Astrocyte (in vitro differentiated cells and primary cell): ENCODE results near the gene VWCE. TPM values are rescaled to one million over a fixed set of nuclear protein-coding genes. Genes with fewer than 3 reads are reported as not detected.

Experiments
- DNase-seq: peaks from one replicate; pipeline ENCODE4 v3.0.0-alpha.2; 2010; ENCODE audit warnings: low read depth
- FAIRE-seq: peaks from 2 replicates; lab custom pipeline; 2011; peaks lifted over from hg19 to GRCh38; lab: Jason Lieb, UNC
- H2AFZ ChIP-seq: 2 replicates; pipeline ENCODE4 v1.6.0; 2012; ENCODE audit warnings: low read depth, low read length, inconsistent platforms
- H3K27ac ChIP-seq: 2 replicates; pipeline ENCODE4 v1.5.1; 2011; ENCODE audit warnings: low read depth, low read length, inconsistent platforms
- H3K27me3 ChIP-seq: 2 replicates; pipeline ENCODE4 v1.6.0; 2011; ENCODE audit warnings: low read length, inconsistent platforms; ENCODE audit not compliant: insufficient read depth
- H3K36me3 ChIP-seq: 2 replicates; pipeline ENCODE4 v1.5.1; 2011; ENCODE audit warnings: low read length, inconsistent platforms; ENCODE audit not compliant: insufficient read depth
- H3K4me1 ChIP-seq: 2 replicates; pipeline ENCODE4 v1.5.1; 2011; ENCODE audit warnings: low read length, inconsistent platforms; ENCODE audit not compliant: insufficient read depth
- H3K4me2 ChIP-seq: 2 replicates; pipeline ENCODE4 v1.6.0; 2012; ENCODE audit warnings: low read length, inconsistent platforms
- H3K4me3 ChIP-seq: 2 replicates; pipeline ENCODE4 v1.5.1; 2011; ENCODE audit warnings: low read depth, mild to moderate bottlenecking, low read length, inconsistent platforms; ENCODE audit not compliant: insufficient read depth
- H3K79me2 ChIP-seq: 2 replicates; pipeline ENCODE4 v1.6.0; 2012; ENCODE audit warnings: mild to moderate bottlenecking, low read length, inconsistent platforms; ENCODE audit not compliant: insufficient read depth
- H3K9ac ChIP-seq: 2 replicates; pipeline ENCODE4 v1.6.0; 2012; ENCODE audit warnings: mild to moderate bottlenecking, low read length, inconsistent platforms
- H3K9me3 ChIP-seq: 2 replicates; pipeline ENCODE4 v1.5.1; 2012; ENCODE audit warnings: low read depth, mild to moderate bottlenecking, low read length, inconsistent platforms; ENCODE audit not compliant: insufficient read depth
- H4K20me1 ChIP-seq: 2 replicates; pipeline ENCODE4 v1.6.0; 2012; ENCODE audit warnings: low read length, inconsistent platforms; ENCODE audit not compliant: insufficient read depth
- H3K27ac Mint-ChIP-seq: one replicate; pipeline ENCODE4 v1.8.0; 2021; ENCODE audit warnings: mild to moderate bottlenecking, mixed read lengths; ENCODE audit not compliant: unreplicated experiment
- H3K27me3 Mint-ChIP-seq: one replicate; pipeline ENCODE4 v1.8.0; 2021; ENCODE audit warnings: low read depth, mixed read lengths; ENCODE audit not compliant: unreplicated experiment
- H3K36me3 Mint-ChIP-seq: one replicate; pipeline ENCODE4 v1.8.0; 2021; ENCODE audit warnings: low read depth, mixed read lengths; ENCODE audit not compliant: unreplicated experiment
- H3K4me1 Mint-ChIP-seq: one replicate; pipeline ENCODE4 v1.8.0; 2021; ENCODE audit warnings: low read depth, mixed read lengths; ENCODE audit not compliant: unreplicated experiment
- H3K4me3 Mint-ChIP-seq: one replicate; pipeline ENCODE4 v1.8.0; 2021; ENCODE audit warnings: mild to moderate bottlenecking, moderate library complexity, mixed read lengths; ENCODE audit not compliant: unreplicated experiment
- H3K9me3 Mint-ChIP-seq: one replicate; pipeline ENCODE4 v1.8.0; 2021; ENCODE audit warnings: mild to moderate bottlenecking, mixed read lengths; ENCODE audit not compliant: unreplicated experiment
- CTCF ChIP-seq: IDR thresholded peaks from 2 replicates; pipeline ENCODE4 v1.5.1; 2011; ENCODE audit warnings: low read depth, mild to moderate bottlenecking, inconsistent platforms, low read length, moderate library complexity; ENCODE audit not compliant: insufficient read depth
- EZH2 ChIP-seq: IDR thresholded peaks from 2 replicates; pipeline ENCODE4 v1.6.1; 2012; ENCODE audit warnings: mild to moderate bottlenecking, low read length, inconsistent platforms; ENCODE audit not compliant: insufficient read depth
- total RNA-seq: library from RNA; stranded (reverse); gene quantifications from 2 replicates; pipeline ENCODE4 v1.2.1, GENCODE V29; 2021

Gene VWCE
- total RNA-seq, 1 donor from 2014 or later, result 17.7 TPM

GRCh38 chr11:61309141-61309540 is 14.0 kb upstream of the VWCE start:
- peaks cover 85% of the 10 kb centered on the region for H3K36me3 ChIP-seq
- FAIRE-seq (no peak), DNase-seq (no peak)
- H3K4me1 ChIP-seq, result no peaks in the 10 kb centered on the region
- peaks cover 6% of the 10 kb centered on the region for H3K79me2 ChIP-seq
- TF ChIP-seq EZH2, result no peak
- Mint-ChIP-seq H3K27ac (no peak overlapping the region), H3K9me3 (no peaks in the 10 kb centered on the region), H3K36me3 (peaks cover 21% of the 10 kb centered on the region), H3K4me3 (no peak overlapping the region), H3K27me3 (no peaks in the 10 kb centered on the region), H3K4me1 (no peaks in the 10 kb centered on the region)
- no peak overlapping the region for H2AFZ ChIP-seq
- no peak overlapping the region for H3K4me2 ChIP-seq
- no peaks in the 10 kb centered on the region for H3K9me3 ChIP-seq
- no peak overlapping the region for H3K9ac ChIP-seq
- peaks cover 93% of the 10 kb centered on the region for H4K20me1 ChIP-seq
- no peak overlapping the region for H3K4me3 ChIP-seq
- no peaks in the 10 kb centered on the region for H3K27me3 ChIP-seq
- no peak overlapping the region for H3K27ac ChIP-seq

GRCh38 chr11:61307354-61307753 is 12.2 kb upstream of the VWCE start:
- no peak for FAIRE-seq
- Mint-ChIP-seq H3K9me3 (no peaks in the 10 kb centered on the region), H3K4me1 (no peaks in the 10 kb centered on the region), H3K27ac (no peak overlapping the region), H3K4me3 (no peak overlapping the region), H3K27me3 (no peaks in the 10 kb centered on the region), H3K36me3 (peaks cover 26% of the 10 kb centered on the region)
- Histone ChIP-seq H3K79me2 (peaks cover 6% of the 10 kb centered on the region), H3K36me3 (peaks cover 85% of the 10 kb centered on the region), H3K9ac (no peak overlapping the region), H4K20me1 (peaks cover 95% of the 10 kb centered on the region), H3K27me3 (no peaks in the 10 kb centered on the region), H3K27ac (no peak overlapping the region), H3K4me2 (no peak overlapping the region), H3K4me1 (no peaks in the 10 kb centered on the region), H2AFZ (no peak overlapping the region), H3K9me3 (no peaks in the 10 kb centered on the region), H3K4me3 (no peak overlapping the region)
- TF ChIP-seq EZH2, result no peak
- TF ChIP-seq CTCF, result no peak
- no peak for DNase-seq

- Mint-ChIP-seq H3K27ac (no peak overlapping the region), H3K4me1 (no peaks in the 10 kb centered on the region), H3K36me3 (peaks cover 28% of the 10 kb centered on the region), H3K4me3 (no peak overlapping the region), H3K9me3 (no peaks in the 10 kb centered on the region), H3K27me3 (no peaks in the 10 kb centered on the region)
- DNase-seq, result no peak
- Histone ChIP-seq H3K4me1 (no peaks in the 10 kb centered on the region), H3K79me2 (peaks cover 6% of the 10 kb centered on the region), H3K4me3 (no peak overlapping the region), H3K36me3 (peaks cover 84% of the 10 kb centered on the region), H3K27me3 (no peaks in the 10 kb centered on the region), H4K20me1 (peaks cover 96% of the 10 kb centered on the region), H3K4me2 (no peak overlapping the region), H3K9ac (no peak overlapping the region), H3K9me3 (no peaks in the 10 kb centered on the region), H2AFZ (no peak overlapping the region), H3K27ac (no peak overlapping the region)
- TF ChIP-seq CTCF (no peak), EZH2 (no peak)
- no peak for FAIRE-seq
Measured at GRCh38 chr11:61306221-61306620, 11.1 kb upstream of the VWCE start.
